Measurements from ENCODE around the gene ESRRG. TPM values are rescaled to one million over a fixed set of nuclear protein-coding genes. Genes with fewer than 3 reads are reported as not detected.

Gene ESRRG
- total RNA-seq, 1 experiment from 2014 or later, result 0.44 TPM

GRCh38 chr1:216630532-216630931, 92.7 kb downstream of the ESRRG start:
- DNase-seq, result no peak
- H3K4me3 Mint-ChIP-seq, result no peak overlapping the region
- no peak overlapping the region for H4K91ac ChIP-seq (ENCODE audit: insufficient read length, low read depth, low read length)
- H2AFZ ChIP-seq (ENCODE audit: low read length), result no peak overlapping the region
- no peak overlapping the region for H2BK5ac ChIP-seq (ENCODE audit: insufficient read length, low read length)
- H3K23me2 ChIP-seq (ENCODE audit: insufficient read length, low read depth, low read length, poor library complexity, severe bottlenecking), result no peaks in the 10 kb centered on the region
- no peak overlapping the region for H3K56ac ChIP-seq (ENCODE audit: insufficient read length, low read depth, low read length)
- no peak overlapping the region for H3T11ph ChIP-seq (ENCODE audit: low read length)
- no peak overlapping the region for H3K4ac ChIP-seq (ENCODE audit: low read depth, low read length)
- H2AK5ac ChIP-seq (ENCODE audit: insufficient read length, low read length), result no peak overlapping the region
- no peak overlapping the region for H2BK20ac ChIP-seq (ENCODE audit: low read depth, low read length, poor library complexity, severe bottlenecking)
- no peaks in the 10 kb centered on the region; the same call in 1 of the 2 replicates for H3K4me1 ChIP-seq (ENCODE audit: insufficient read depth, low read length)
- no peak overlapping the region for H3K27ac ChIP-seq (ENCODE audit: insufficient read length, low read depth, low read length)
- no peak overlapping the region for H3K27ac Mint-ChIP-seq
- peaks cover 13 to 16% of the 10 kb centered on the region in 2 experiments for H3K4me1 Mint-ChIP-seq
- H3K14ac ChIP-seq (ENCODE audit: insufficient read depth, low read length), result no peak overlapping the region
- no peaks in the 10 kb centered on the region for H3K36me3 Mint-ChIP-seq (ENCODE audit: insufficient read depth in 1 of 3, low read depth in 3 of 3)
- H4K8ac ChIP-seq (replicated peaks; ENCODE audit: insufficient read length, low read depth, low read length), result no peak overlapping the region
- no peaks in the 10 kb centered on the region for H4K20me1 ChIP-seq (ENCODE audit: control insufficient read depth, insufficient read depth, insufficient read length)
- no peak for TF ChIP-seq CTCF (conservative IDR thresholded peaks at IDR 0.05)
- WGBS (ENCODE audit: extremely low coverage, insufficient read length, low lambda C conversion rate), result no CpG with 5 or more reads among the region's 2 CpGs
- no peak overlapping the region for H3K9ac ChIP-seq (ENCODE audit: extremely low read depth, insufficient read length, low read length)
- no peaks in the 10 kb centered on the region for H3K27me3 Mint-ChIP-seq (ENCODE audit: low read depth)
- H3K9me3 Mint-ChIP-seq, result no peaks in the 10 kb centered on the region
- H2BK15ac ChIP-seq (ENCODE audit: low read depth, low read length), result no peak overlapping the region
- no peaks in the 10 kb centered on the region for H3K9me3 ChIP-seq (ENCODE audit: control insufficient read depth, low read depth, low read length)
- no peak overlapping the region for H4K5ac ChIP-seq (ENCODE audit: insufficient read length, low read depth, low read length)
- no peak overlapping the region for H2BK12ac ChIP-seq (ENCODE audit: insufficient read length, low read depth, low read length)
- H3K27me3 ChIP-seq (ENCODE audit: insufficient read depth, low read length), result no peaks in the 10 kb centered on the region
- no peak overlapping the region for H3K4me2 ChIP-seq (ENCODE audit: insufficient read depth, insufficient read length, low read length)
- no peak overlapping the region for H3K18ac ChIP-seq (ENCODE audit: insufficient read length, low read depth, low read length)
- no peak overlapping the region for H3K23ac ChIP-seq (ENCODE audit: insufficient read length, low read depth, low read length)
- H2BK120ac ChIP-seq (ENCODE audit: low read depth, low read length, poor library complexity, severe bottlenecking), result no peak overlapping the region
- H3K79me2 ChIP-seq (ENCODE audit: insufficient read depth, low read length), result no peaks in the 10 kb centered on the region
- H3K79me1 ChIP-seq (ENCODE audit: insufficient read depth, low read depth, low read length, poor library complexity, severe bottlenecking), result no peaks in the 10 kb centered on the region

Measured in H9 (cell line).